Right lobe of liver (tissue), 4 donors: ENCODE results near the gene ZNF492.

Experiments
- POLR2A ChIP-seq: fragments of 450-650 bp; IDR thresholded peaks from one replicate; pipeline ENCODE4 v1.6.1; 2017; ENCODE audit warnings: antibody characterized with exemption, mild to moderate bottlenecking
- TF ChIP-seq, protein P1 (sequence below), 4 donors: fragments of 200-600 bp in 3 of 4; fragments of 450-650 bp in 1 of 4; IDR thresholded peaks; one replicate each; pipeline versions ENCODE4 v1.5.1 to v1.8.0; 2016 to 2022; ENCODE audit warnings: antibody characterized with exemption in 4 of 4, mild to moderate bottlenecking in 2 of 4
- donor health status: DM: no; HTN: no; CAD: no.
- donor health status: DM: no; HTN: no; CAD: no.
- donor health status: DM: no; HTN: yes; CAD: no.

DNA sequence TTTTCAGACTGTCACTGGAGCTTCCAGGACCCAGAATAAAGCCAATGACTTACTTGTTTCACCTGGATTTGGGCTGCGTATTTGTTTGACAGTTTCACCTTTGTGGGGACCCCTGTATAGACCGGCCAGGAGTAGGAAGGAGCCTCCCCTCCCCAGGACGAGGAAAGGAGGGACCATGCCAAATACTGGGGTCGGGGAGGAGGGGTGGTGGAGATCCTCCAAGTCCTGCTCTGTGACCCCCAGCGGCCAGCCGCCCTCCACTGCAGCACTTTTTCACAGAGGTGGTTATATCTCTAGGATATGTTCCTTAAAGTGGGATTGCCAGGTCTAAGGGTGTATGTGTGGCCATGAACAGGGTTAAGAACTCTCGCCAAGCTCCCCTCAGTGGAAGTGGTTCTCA lies 25.7 kb upstream of the ZNF492 start:
- TF ChIP-seq, protein P1, sequence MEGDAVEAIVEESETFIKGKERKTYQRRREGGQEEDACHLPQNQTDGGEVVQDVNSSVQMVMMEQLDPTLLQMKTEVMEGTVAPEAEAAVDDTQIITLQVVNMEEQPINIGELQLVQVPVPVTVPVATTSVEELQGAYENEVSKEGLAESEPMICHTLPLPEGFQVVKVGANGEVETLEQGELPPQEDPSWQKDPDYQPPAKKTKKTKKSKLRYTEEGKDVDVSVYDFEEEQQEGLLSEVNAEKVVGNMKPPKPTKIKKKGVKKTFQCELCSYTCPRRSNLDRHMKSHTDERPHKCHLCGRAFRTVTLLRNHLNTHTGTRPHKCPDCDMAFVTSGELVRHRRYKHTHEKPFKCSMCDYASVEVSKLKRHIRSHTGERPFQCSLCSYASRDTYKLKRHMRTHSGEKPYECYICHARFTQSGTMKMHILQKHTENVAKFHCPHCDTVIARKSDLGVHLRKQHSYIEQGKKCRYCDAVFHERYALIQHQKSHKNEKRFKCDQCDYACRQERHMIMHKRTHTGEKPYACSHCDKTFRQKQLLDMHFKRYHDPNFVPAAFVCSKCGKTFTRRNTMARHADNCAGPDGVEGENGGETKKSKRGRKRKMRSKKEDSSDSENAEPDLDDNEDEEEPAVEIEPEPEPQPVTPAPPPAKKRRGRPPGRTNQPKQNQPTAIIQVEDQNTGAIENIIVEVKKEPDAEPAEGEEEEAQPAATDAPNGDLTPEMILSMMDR (IDR thresholded peaks at IDR 0.05), result no peak
- TF ChIP-seq POLR2A, result no peak
